ENCODE measurements around the gene GALNT2.

Gene GALNT2

GRCh38 chr1:230299191-230300006 lies 232.4 kb downstream of the GALNT2 start:
- Histone ChIP-seq H3K27me3 (ENCODE audit: low read depth) (no peaks in the 10 kb centered on the region), H3K9me3 (no peaks in the 10 kb centered on the region), H3K4me1 (no peaks in the 10 kb centered on the region), H3K4me3 (no peak overlapping the region), H3K36me3 (replicated peaks) (no peaks in the 10 kb centered on the region)
- in situ Hi-C loops (cut with MboI; ENCODE audit: low sequenced_read_pairs), result loop anchor here (25.0 kb wide), 2 partner anchors 637 to 1037 kb away; partner anchors contain the start of gene RAB4A
- DNase-seq (ENCODE audit: low spot score in 2 of 2), result peak in 1 of 2 experiments; percentile 3

- in situ Hi-C loops (cut with MboI; ENCODE audit: low sequenced_read_pairs), result loop anchor here (25.0 kb wide), 2 partner anchors 638 to 1038 kb away; partner anchors contain the start of gene RAB4A
These were observed 233.6 kb downstream of the GALNT2 start for GRCh38 chr1:230300322-230301301.

GRCh38 chr1:230301322-230301721 lies 234.3 kb downstream of the GALNT2 start:
- Histone ChIP-seq H3K4me1 (no peaks in the 10 kb centered on the region), H3K27me3 (ENCODE audit: low read depth) (no peaks in the 10 kb centered on the region), H3K36me3 (replicated peaks) (no peaks in the 10 kb centered on the region), H3K4me3 (no peak overlapping the region), H3K9me3 (no peaks in the 10 kb centered on the region)
- in situ Hi-C loops (cut with MboI; ENCODE audit: low sequenced_read_pairs), result loop anchor here (25.0 kb wide), 2 partner anchors 639 to 1039 kb away; partner anchors contain the start of gene RAB4A
- no peak for DNase-seq (ENCODE audit: low spot score in 2 of 2)

More at GRCh38 chr1:230300322-230301301, 233.6 kb downstream of the GALNT2 start:
- Histone ChIP-seq H3K9me3 (no peaks in the 10 kb centered on the region), H3K36me3 (replicated peaks) (no peaks in the 10 kb centered on the region), H3K4me3 (no peak overlapping the region), H3K4me1 (no peaks in the 10 kb centered on the region), H3K27me3 (ENCODE audit: low read depth) (no peaks in the 10 kb centered on the region)
- no peak for DNase-seq (ENCODE audit: low spot score in 2 of 2)

- DNase-seq (ENCODE audit: low spot score in 2 of 2), result no peak
These were observed 234.8 kb downstream of the GALNT2 start for GRCh38 chr1:230301822-230302221.

GRCh38 chr1:230303069-230303468 lies 236.0 kb downstream of the GALNT2 start:
- H3K36me3 ChIP-seq (replicated peaks), result no peaks in the 10 kb centered on the region

More at GRCh38 chr1:230301822-230302221, 234.8 kb downstream of the GALNT2 start:
- H3K36me3 ChIP-seq (replicated peaks), result no peaks in the 10 kb centered on the region
- H3K4me3 ChIP-seq, result no peak overlapping the region
- no peaks in the 10 kb centered on the region for H3K9me3 ChIP-seq
- peaks cover under 1% of the 10 kb centered on the region; the same call in 1 of the 2 replicates for H3K4me1 ChIP-seq
- in situ Hi-C loops (cut with MboI; ENCODE audit: low sequenced_read_pairs), result loop anchor here (25.0 kb wide), 2 partner anchors 640 to 1040 kb away; partner anchors contain the start of gene RAB4A
- H3K27me3 ChIP-seq (ENCODE audit: low read depth), result no peaks in the 10 kb centered on the region

GRCh38 chr1:230303822-230304221 lies 236.8 kb downstream of the GALNT2 start:
- no peaks in the 10 kb centered on the region for H3K27me3 ChIP-seq (ENCODE audit: low read depth)

More at GRCh38 chr1:230303069-230303468, 236.0 kb downstream of the GALNT2 start:
- H3K4me3 ChIP-seq, result no peak overlapping the region
- no peak for DNase-seq (ENCODE audit: low spot score in 2 of 2)
- no peaks in the 10 kb centered on the region for H3K9me3 ChIP-seq
- in situ Hi-C loops (cut with MboI; ENCODE audit: low sequenced_read_pairs), result loop anchor here (25.0 kb wide), 2 partner anchors 641 to 1041 kb away; partner anchors contain the start of gene RAB4A
- H3K4me1 ChIP-seq, result peaks cover 3% of the 10 kb centered on the region; the same call in 1 of the 2 replicates
- H3K27me3 ChIP-seq (ENCODE audit: low read depth), result no peaks in the 10 kb centered on the region

GRCh38 chr1:230306169-230306568 lies 239.1 kb downstream of the GALNT2 start:
- no peaks in the 10 kb centered on the region for H3K36me3 ChIP-seq (replicated peaks)
- H3K9me3 ChIP-seq, result no peaks in the 10 kb centered on the region
- DNase-seq (ENCODE audit: low spot score in 2 of 2), result no peak
- in situ Hi-C loops (cut with MboI; ENCODE audit: low sequenced_read_pairs), result loop anchor here (25.0 kb wide), 2 partner anchors 644 to 1044 kb away; partner anchors contain the start of gene RAB4A
- H3K4me3 ChIP-seq, result no peak overlapping the region
- H3K4me1 ChIP-seq, result peaks cover 3% of the 10 kb centered on the region; the same call in 1 of the 2 replicates
- H3K27me3 ChIP-seq (ENCODE audit: low read depth), result no peaks in the 10 kb centered on the region

More at GRCh38 chr1:230303822-230304221, 236.8 kb downstream of the GALNT2 start:
- Histone ChIP-seq H3K4me3 (no peak overlapping the region), H3K36me3 (replicated peaks) (no peaks in the 10 kb centered on the region), H3K9me3 (no peaks in the 10 kb centered on the region), H3K4me1 (peaks cover 3% of the 10 kb centered on the region; the same call in 1 of the 2 replicates)
- in situ Hi-C loops (cut with MboI; ENCODE audit: low sequenced_read_pairs), result loop anchor here (25.0 kb wide), 2 partner anchors 642 to 1042 kb away; partner anchors contain the start of gene RAB4A
- DNase-seq (ENCODE audit: low spot score in 2 of 2), result no peak

- H3K27me3 ChIP-seq (ENCODE audit: low read depth), result no peaks in the 10 kb centered on the region
- in situ Hi-C loops (cut with MboI; ENCODE audit: low sequenced_read_pairs), result loop anchor here (25.0 kb wide), 2 partner anchors 645 to 1045 kb away; partner anchors contain the start of gene RAB4A
- H3K36me3 ChIP-seq (replicated peaks), result no peaks in the 10 kb centered on the region
- H3K4me1 ChIP-seq, result peaks cover 3% of the 10 kb centered on the region; the same call in 1 of the 2 replicates
- no peaks in the 10 kb centered on the region for H3K9me3 ChIP-seq
- DNase-seq (ENCODE audit: low spot score in 2 of 2), result peak; percentile 24 to 27
- H3K4me3 ChIP-seq, result no peak overlapping the region
These were observed 240.2 kb downstream of the GALNT2 start for GRCh38 chr1:230307213-230307612.

- Histone ChIP-seq H3K4me3 (no peak overlapping the region), H3K27me3 (ENCODE audit: low read depth) (no peaks in the 10 kb centered on the region), H3K9me3 (no peaks in the 10 kb centered on the region), H3K4me1 (peaks cover 3% of the 10 kb centered on the region; the same call in 1 of the 2 replicates), H3K36me3 (replicated peaks) (no peaks in the 10 kb centered on the region)
- DNase-seq (ENCODE audit: low spot score in 2 of 2), result no peak
- in situ Hi-C loops (cut with MboI; ENCODE audit: low sequenced_read_pairs), result loop anchor here (25.0 kb wide), 2 partner anchors 646 to 1046 kb away; partner anchors contain the start of gene RAB4A
These were observed 241.0 kb downstream of the GALNT2 start for GRCh38 chr1:230308039-230308438.

- Histone ChIP-seq H3K4me1 (peaks cover 3% of the 10 kb centered on the region; the same call in 1 of the 2 replicates), H3K9me3 (no peaks in the 10 kb centered on the region), H3K27me3 (ENCODE audit: low read depth) (no peaks in the 10 kb centered on the region), H3K36me3 (replicated peaks) (no peaks in the 10 kb centered on the region), H3K4me3 (no peak overlapping the region)
- in situ Hi-C loops (cut with MboI; ENCODE audit: low sequenced_read_pairs), result loop anchor here (25.0 kb wide), 2 partner anchors 647 to 1047 kb away; partner anchors contain the start of gene RAB4A
- DNase-seq (ENCODE audit: low spot score in 2 of 2), result no peak
These were observed 241.8 kb downstream of the GALNT2 start for GRCh38 chr1:230308821-230309220.

GRCh38 chr1:230309646-230310177 lies 242.7 kb downstream of the GALNT2 start:
- DNase-seq (ENCODE audit: low spot score in 2 of 2), result no peak
- in situ Hi-C loops (cut with MboI; ENCODE audit: low sequenced_read_pairs), result loop anchor here (10.0 to 25.0 kb wide), 3 partner anchors 595 to 1047 kb away; partner anchors contain the start of gene RAB4A
- Histone ChIP-seq H3K4me1 (peaks cover 3% of the 10 kb centered on the region; the same call in 1 of the 2 replicates), H3K9me3 (no peaks in the 10 kb centered on the region), H3K36me3 (replicated peaks) (no peaks in the 10 kb centered on the region), H3K4me3 (no peak overlapping the region), H3K27me3 (ENCODE audit: low read depth) (no peaks in the 10 kb centered on the region)

- H3K4me3 ChIP-seq, result no peak overlapping the region
- peak; percentile 72 to 81 for DNase-seq (ENCODE audit: low spot score in 2 of 2)
- no peaks in the 10 kb centered on the region for H3K9me3 ChIP-seq
- no peaks in the 10 kb centered on the region for H3K27me3 ChIP-seq (ENCODE audit: low read depth)
- H3K36me3 ChIP-seq (replicated peaks), result no peaks in the 10 kb centered on the region
- in situ Hi-C loops (cut with MboI; ENCODE audit: low sequenced_read_pairs), result loop anchor here (10.0 to 25.0 kb wide), 3 partner anchors 596 to 1048 kb away; partner anchors contain the start of gene RAB4A
- H3K4me1 ChIP-seq, result peaks cover 3% of the 10 kb centered on the region; the same call in 1 of the 2 replicates
These were observed 243.5 kb downstream of the GALNT2 start for GRCh38 chr1:230310381-230311163.

All from HAP-1 (cell line).